ENCODE measurements around the gene HTRA1. TPM values are rescaled to one million over a fixed set of nuclear protein-coding genes. Genes with fewer than 3 reads are reported as not detected.

HTRA1 gene
- total RNA-seq, 2 experiments from 2014 or later: not detected

DNA sequence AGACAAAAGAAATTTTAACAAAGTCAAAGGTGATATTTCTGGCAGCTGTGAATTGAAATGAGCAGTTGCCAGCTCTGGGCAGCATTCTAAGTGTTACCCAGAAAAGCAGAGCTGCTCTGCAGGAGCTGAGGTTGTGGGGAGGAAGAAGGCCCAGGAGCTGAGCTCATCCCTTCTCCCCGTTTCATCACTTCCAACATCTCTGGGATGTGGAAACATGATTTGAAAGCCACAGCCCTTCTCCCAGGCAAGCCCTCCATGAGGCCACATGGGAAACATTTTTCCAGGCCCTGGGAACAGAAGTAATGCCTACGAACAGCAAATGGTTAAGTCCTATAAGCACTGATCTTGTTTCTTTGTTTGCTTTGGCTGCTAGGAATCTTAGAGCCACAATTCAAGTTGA lies 88.3 kb downstream of the HTRA1 start:
- no peak for ATAC-seq

DNA sequence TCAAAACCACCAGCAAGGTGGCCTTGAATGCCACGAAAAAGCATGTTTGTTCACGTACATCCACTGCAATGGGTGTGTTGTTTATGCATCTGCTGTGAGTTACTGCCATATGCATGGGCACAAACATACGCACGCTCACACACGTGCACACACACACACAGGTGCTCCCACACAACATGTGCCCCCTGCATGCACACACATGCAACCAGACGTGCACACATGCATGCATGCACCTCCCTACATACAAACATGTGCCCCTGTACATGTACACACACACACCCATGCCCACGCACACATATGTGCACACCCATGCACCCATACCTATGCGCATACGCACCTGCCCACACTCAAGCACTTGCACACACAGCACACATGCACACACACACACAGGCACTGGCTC lies 89.1 kb downstream of the HTRA1 start:
- no peaks in the 10 kb centered on the region for H3K9me3 Mint-ChIP-seq (ENCODE audit: low read depth)
- ChIA-PET POLR2A (no interaction called here), CTCF (interaction anchor here (0.6 to 1.2 kb wide), 3 partner anchors 14 to 597 kb away, joined by 3 to 9 read pairs (median 4); no protein-coding TSS in a partner anchor)
- DNase-seq (no peak), ATAC-seq (no peak)
- intact Hi-C loops (cut with DNase I, micrococcal nuclease): no loop called here
- H3K36me3 Mint-ChIP-seq (ENCODE audit: low read depth): no peaks in the 10 kb centered on the region
- no peaks in the 10 kb centered on the region for H3K27me3 Mint-ChIP-seq
- H3K27ac Mint-ChIP-seq: no peak overlapping the region
- H3K4me3 Mint-ChIP-seq: no peak overlapping the region
- H3K4me1 Mint-ChIP-seq: peaks cover 18% of the 10 kb centered on the region

More for the DNA sequence above, 88.3 kb downstream of the HTRA1 start:
- H3K4me1 Mint-ChIP-seq: peaks cover 18% of the 10 kb centered on the region
- ChIA-PET POLR2A (no interaction called here), CTCF (interaction anchor here (1.4 kb wide), 1 partner anchor 115 kb away, joined by 3 read pairs; no protein-coding TSS in a partner anchor)
- H3K27me3 Mint-ChIP-seq: no peaks in the 10 kb centered on the region
- no peaks in the 10 kb centered on the region for H3K36me3 Mint-ChIP-seq (ENCODE audit: low read depth)
- intact Hi-C loops (cut with DNase I, micrococcal nuclease): no loop called here
- H3K9me3 Mint-ChIP-seq (ENCODE audit: low read depth): no peaks in the 10 kb centered on the region
- no peak overlapping the region for H3K4me3 Mint-ChIP-seq
- no peak overlapping the region for H3K27ac Mint-ChIP-seq
- DNase-seq: no peak

DNA sequence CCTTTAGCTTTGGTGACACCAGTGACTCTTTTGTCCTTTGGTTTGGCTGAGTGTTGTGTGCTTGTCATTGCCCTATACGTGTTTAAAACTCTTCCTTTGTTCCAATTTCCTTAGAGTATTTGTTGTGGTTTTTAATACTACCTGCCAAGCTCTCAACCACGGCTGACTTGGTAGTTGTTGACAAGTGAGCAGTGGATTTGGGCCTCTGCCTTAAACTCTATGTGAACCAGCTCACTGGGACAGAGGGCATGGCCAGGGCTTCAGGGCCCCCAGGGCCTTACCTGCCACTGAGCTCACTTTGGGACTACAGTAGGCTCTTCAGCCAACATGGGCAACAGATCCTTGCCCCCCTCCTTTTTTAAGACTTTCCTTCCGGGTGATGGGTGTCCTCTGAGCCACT lies 89.6 kb downstream of the HTRA1 start:
- Mint-ChIP-seq H3K27ac (no peak overlapping the region), H3K36me3 (ENCODE audit: low read depth) (no peaks in the 10 kb centered on the region), H3K4me3 (no peak overlapping the region), H3K9me3 (ENCODE audit: low read depth) (no peaks in the 10 kb centered on the region), H3K4me1 (peaks cover 18% of the 10 kb centered on the region), H3K27me3 (no peaks in the 10 kb centered on the region)
- ATAC-seq (peak; percentile 12), DNase-seq (no peak)
- intact Hi-C loops (cut with DNase I, micrococcal nuclease): no loop called here
- ChIA-PET CTCF (interaction anchor here (1.0 to 1.2 kb wide), 2 partner anchors 14 to 208 kb away, joined by 4 to 9 read pairs; no protein-coding TSS in a partner anchor), POLR2A (no interaction called here)

DNA sequence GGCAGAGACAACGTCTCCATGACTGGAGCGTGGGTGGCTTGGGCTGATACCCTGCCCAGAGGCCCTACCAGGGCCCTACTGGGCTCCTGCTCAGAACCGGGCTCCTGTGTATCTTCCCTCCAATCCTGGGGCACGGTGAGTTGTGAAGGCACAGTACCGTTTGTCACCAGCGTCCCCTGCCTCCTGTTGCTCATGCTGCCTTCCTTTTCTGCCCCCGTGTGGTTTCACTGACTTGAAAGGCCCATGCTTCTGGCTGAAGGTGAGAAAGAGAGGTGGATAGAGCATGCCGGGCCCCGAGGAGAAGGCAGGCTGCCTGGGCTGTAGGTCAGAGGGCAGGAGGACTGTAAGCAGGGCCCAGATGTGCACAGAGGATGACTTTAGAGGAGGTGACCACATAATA lies 90.1 kb downstream of the HTRA1 start:
- no peaks in the 10 kb centered on the region for H3K9me3 Mint-ChIP-seq (ENCODE audit: low read depth)
- ChIA-PET CTCF (interaction anchor here (0.6 to 1.2 kb wide), 2 partner anchors 13 to 116 kb away, joined by 3 to 9 read pairs; no protein-coding TSS in a partner anchor), POLR2A (no interaction called here)
- peaks cover 18% of the 10 kb centered on the region for H3K4me1 Mint-ChIP-seq
- intact Hi-C loops (cut with DNase I, micrococcal nuclease): no loop called here
- no peak overlapping the region for H3K27ac Mint-ChIP-seq
- ATAC-seq (peak; percentile 95), DNase-seq (peak; percentile 73)
- H3K36me3 Mint-ChIP-seq (ENCODE audit: low read depth): no peaks in the 10 kb centered on the region
- H3K27me3 Mint-ChIP-seq: no peaks in the 10 kb centered on the region
- H3K4me3 Mint-ChIP-seq: no peak overlapping the region

DNA sequence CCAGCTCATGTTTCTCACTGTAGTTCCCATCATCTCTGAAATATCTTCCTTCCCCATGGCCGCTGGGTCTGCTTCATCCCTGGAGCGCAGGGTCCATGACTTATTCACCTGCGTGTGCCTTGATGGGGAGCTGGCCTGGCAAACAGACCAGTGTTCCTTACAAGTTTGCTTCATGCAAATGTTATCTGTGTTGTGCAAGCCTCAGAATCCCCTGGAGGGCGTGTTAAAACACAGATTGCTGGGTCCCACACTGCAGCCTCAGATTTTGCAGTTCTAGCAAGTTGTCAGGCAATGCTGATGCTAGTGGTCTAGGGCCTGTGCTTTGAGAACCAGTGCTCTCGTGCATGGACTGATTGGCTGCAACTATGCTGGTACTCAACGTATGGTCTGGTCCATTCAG lies 92.0 kb downstream of the HTRA1 start:
- no peak for ATAC-seq
- H3K36me3 Mint-ChIP-seq (ENCODE audit: low read depth): no peaks in the 10 kb centered on the region
- POLR2A ChIA-PET: no interaction called here
- no peaks in the 10 kb centered on the region for H3K9me3 Mint-ChIP-seq (ENCODE audit: low read depth)
- intact Hi-C loops (cut with DNase I, micrococcal nuclease): no loop called here
- no peak for DNase-seq
- CTCF ChIA-PET: no interaction called here
- H3K4me1 Mint-ChIP-seq: peaks cover 19% of the 10 kb centered on the region
- no peak overlapping the region for H3K27ac Mint-ChIP-seq
- H3K4me3 Mint-ChIP-seq: no peak overlapping the region
- H3K27me3 Mint-ChIP-seq: no peaks in the 10 kb centered on the region

DNA sequence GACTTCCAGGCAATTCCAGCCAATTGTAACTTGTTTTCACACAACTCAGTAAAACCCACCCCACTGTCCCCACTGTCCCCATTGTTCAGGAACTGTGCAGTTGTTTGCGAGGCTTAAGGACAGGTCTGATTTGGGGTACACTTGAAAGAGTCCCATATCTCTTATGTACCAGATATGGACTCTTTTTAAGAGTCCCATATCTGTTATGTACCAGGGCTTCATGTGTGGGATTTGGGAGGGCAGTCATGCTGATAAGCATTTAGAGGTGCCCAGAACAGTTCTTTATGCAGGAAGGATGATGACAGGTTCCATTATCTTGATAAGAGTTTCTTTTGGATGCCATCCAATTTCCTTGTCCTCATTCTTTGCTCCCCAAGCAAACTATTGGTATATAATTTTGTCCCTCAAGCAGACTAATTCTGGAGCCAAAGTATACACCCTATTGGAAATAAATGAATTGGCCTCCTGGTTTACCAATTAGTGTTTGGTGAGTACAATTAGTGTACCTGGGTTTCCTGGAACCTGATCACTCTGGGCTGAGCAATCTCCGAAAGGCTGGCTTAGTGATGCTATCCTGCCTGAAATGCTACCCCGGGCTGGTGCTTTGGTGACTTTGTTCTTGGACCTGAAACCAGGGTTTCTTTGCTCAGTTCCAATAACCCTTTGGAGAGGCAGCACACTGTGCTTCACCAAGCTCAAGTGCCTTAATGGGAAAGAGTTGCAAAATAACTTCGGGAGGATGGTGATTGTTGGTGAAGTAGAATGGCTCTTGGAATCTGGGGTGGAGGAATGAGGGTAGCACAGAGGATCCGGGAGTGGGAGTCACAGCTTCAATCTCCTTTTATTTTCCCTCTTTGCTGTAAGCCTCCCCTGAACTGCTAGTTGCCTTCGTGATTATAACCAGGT lies 93.0 kb downstream of the HTRA1 start:
- intact Hi-C loops (cut with DNase I, micrococcal nuclease): no loop called here
- DNase-seq: no peak
- ChIA-PET CTCF (interaction anchor here (2.9 kb wide), 1 partner anchor 11 kb away, joined by 11 read pairs; no protein-coding TSS in a partner anchor), POLR2A (no interaction called here)
- Mint-ChIP-seq H3K9me3 (ENCODE audit: low read depth) (no peaks in the 10 kb centered on the region), H3K4me1 (peaks cover 30% of the 10 kb centered on the region), H3K27ac (no peak overlapping the region), H3K27me3 (no peaks in the 10 kb centered on the region), H3K36me3 (ENCODE audit: low read depth) (no peaks in the 10 kb centered on the region), H3K4me3 (no peak overlapping the region)
- no peak for ATAC-seq

DNA sequence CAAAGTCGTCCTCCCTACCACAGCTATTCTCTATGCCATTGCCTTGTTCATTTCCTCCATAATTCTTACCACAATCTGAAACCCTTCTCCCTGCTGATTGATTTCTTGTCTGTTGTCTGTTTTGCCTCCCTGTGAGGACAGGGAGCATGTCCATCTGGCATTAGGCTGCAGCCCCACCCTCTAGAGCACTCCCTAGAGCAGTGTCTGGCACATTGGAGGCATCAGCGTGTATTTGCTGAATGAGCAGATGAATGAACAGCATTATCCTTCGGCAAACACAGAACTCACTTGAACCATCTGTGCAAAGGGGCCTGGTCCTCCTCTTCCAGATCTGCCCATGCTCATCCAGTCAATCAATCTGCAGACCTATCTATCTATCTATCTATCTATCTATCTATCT lies 94.1 kb downstream of the HTRA1 start:
- no peak overlapping the region for H3K4me3 Mint-ChIP-seq
- intact Hi-C loops (cut with DNase I, micrococcal nuclease): no loop called here
- no peaks in the 10 kb centered on the region for H3K36me3 Mint-ChIP-seq (ENCODE audit: low read depth)
- ATAC-seq: no peak
- CTCF ChIA-PET: interaction anchor here (2.9 kb wide), 1 partner anchor 10 kb away, joined by 11 read pairs; no protein-coding TSS in a partner anchor
- H3K27ac Mint-ChIP-seq: no peak overlapping the region
- no peaks in the 10 kb centered on the region for H3K27me3 Mint-ChIP-seq
- no peak for DNase-seq
- H3K4me1 Mint-ChIP-seq: peaks cover 35% of the 10 kb centered on the region
- POLR2A ChIA-PET: no interaction called here
- H3K9me3 Mint-ChIP-seq (ENCODE audit: low read depth): no peaks in the 10 kb centered on the region

DNA sequence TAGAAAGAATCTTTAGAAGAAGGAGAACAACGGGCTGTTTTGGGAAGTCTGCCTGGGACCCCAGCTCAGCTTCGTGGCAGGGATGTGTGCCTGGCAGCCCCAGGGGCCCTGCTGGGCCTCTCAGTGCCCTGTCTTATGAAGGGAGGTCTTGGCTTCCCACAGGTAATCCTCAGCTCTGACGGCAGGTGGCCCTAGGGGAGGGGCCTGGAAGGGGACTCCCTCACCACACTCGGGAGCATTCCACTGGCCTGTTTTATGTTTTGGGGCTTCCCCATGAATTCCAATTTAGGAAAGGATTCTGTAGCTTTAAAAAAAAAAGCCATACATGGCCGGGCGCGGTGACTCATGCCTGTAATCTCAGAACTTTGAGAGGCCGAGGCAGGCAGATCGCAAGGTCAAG lies 96.2 kb downstream of the HTRA1 start:
- no peaks in the 10 kb centered on the region for H3K9me3 Mint-ChIP-seq (ENCODE audit: low read depth)
- no peaks in the 10 kb centered on the region for H3K36me3 Mint-ChIP-seq (ENCODE audit: low read depth)
- H3K4me3 Mint-ChIP-seq: no peak overlapping the region
- peaks cover 29% of the 10 kb centered on the region for H3K4me1 Mint-ChIP-seq
- ChIA-PET POLR2A (interaction anchor here (0.6 kb wide), 1 partner anchor 9 kb away, joined by 6 read pairs; no protein-coding TSS in a partner anchor), CTCF (interaction anchor here (2.9 kb wide), 1 partner anchor 8 kb away, joined by 11 read pairs; no protein-coding TSS in a partner anchor)
- intact Hi-C loops (cut with DNase I, micrococcal nuclease): no loop called here
- H3K27ac Mint-ChIP-seq: no peak overlapping the region
- no peak for DNase-seq
- ATAC-seq: no peak
- no peaks in the 10 kb centered on the region for H3K27me3 Mint-ChIP-seq

DNA sequence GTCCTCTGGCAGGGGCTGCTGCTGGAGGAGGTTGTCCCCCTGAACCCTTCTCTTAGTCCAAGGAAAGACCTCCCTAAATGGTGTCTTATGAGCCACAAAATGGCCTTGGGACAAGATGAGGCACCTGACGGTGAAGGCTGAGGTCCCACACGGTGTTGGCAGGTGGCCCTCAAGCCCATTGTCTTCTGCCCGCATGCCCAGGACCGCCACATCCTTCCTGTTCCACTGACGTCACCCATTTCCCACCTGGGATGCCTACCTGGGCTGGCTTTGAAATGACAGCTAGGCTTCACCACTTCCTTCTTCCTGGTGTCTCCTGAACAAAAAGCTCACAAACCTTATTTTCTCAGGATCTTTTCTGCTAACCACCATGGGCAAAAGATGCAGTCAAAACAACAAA lies 97.1 kb downstream of the HTRA1 start:
- no peak for DNase-seq
- Mint-ChIP-seq H3K27ac (no peak overlapping the region), H3K4me1 (peaks cover 29% of the 10 kb centered on the region), H3K9me3 (ENCODE audit: low read depth) (no peaks in the 10 kb centered on the region), H3K36me3 (ENCODE audit: low read depth) (no peaks in the 10 kb centered on the region), H3K27me3 (no peaks in the 10 kb centered on the region), H3K4me3 (no peak overlapping the region)
- CTCF ChIA-PET: no interaction called here
- intact Hi-C loops (cut with DNase I, micrococcal nuclease): no loop called here
- no peak for ATAC-seq
- POLR2A ChIA-PET: interaction anchor here (0.6 kb wide), 1 partner anchor 81 kb away, joined by 5 read pairs; no protein-coding TSS in a partner anchor

DNA sequence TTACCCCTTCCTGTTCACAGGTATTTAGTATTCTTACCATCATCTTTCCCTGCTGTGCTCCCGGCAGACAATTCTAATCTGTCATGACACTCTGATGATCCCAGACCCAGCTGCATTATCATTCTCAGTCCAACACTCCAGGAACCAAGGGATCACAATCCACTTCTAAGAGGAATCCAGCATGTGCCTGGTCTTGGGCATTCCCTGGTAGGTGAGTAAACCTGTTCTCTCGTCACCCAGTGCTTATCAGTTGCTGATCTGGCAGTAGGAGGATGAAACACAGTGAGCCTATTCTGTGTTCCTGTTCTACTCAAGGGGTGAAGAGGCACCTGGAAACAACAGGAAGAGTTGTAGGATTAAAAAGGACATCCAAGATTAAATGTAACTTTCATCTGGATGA lies 97.9 kb downstream of the HTRA1 start:
- POLR2A ChIA-PET: interaction anchor here (0.6 kb wide), 1 partner anchor 82 kb away, joined by 5 read pairs; no protein-coding TSS in a partner anchor
- H3K4me3 Mint-ChIP-seq: no peak overlapping the region

DNA sequence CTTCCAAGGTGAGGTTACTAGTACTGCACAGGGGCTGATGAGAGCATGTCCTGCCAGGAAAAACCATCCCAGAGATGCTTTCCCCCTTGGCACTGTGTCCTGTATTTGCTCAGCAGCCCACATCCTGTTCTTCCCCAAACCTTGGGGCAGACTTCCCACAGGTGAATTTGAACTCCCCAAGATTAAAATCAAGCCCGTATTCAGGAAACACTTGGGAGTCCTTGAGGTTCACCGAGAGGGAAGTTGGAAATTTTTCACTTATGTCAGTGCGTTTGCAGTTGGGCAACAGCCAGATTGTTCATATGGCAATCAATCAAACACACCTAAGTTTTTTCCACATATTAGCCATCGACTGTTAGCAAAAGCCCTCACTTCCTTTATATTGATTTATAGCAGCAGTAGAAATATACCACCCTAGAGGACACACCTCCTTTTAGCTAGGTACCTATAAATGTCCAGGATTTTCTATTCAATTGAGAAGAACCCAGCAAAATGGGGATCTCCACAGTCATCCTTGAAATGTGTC lies 99.0 kb downstream of the HTRA1 start, which contains the start of gene DMBT1:
Gene DMBT1 (plus strand): TSS at position 476 of the 526 bp plus-strand sequence. CDS start 17 bp downstream, at position 493.
- H3K4me1 Mint-ChIP-seq: peaks cover 29% of the 10 kb centered on the region
- H3K4me3 Mint-ChIP-seq: no peak within 1 kb of the TSS
- ATAC-seq (no peak), DNase-seq (no peak)
- intact Hi-C loops (cut with DNase I, micrococcal nuclease): loop anchor here in 1 of 2 experiments (10.0 kb wide), 1 partner anchor 416 kb away; no protein-coding TSS in a partner anchor
- H3K9me3 Mint-ChIP-seq (ENCODE audit: low read depth): no peaks in the 10 kb centered on the region
- POLR2A ChIA-PET: interaction anchor here (0.5 to 0.6 kb wide), 2 partner anchors 736 to 1144 kb away, joined by 3 to 4 read pairs; no protein-coding TSS in a partner anchor
- peaks cover 3% of the 10 kb centered on the region for H3K27me3 Mint-ChIP-seq
- CTCF ChIA-PET: no interaction called here
- H3K27ac Mint-ChIP-seq: no peak within 1 kb of the TSS
- no peaks in the 10 kb centered on the region for H3K36me3 Mint-ChIP-seq (ENCODE audit: low read depth)

More for the DNA sequence above, 97.9 kb downstream of the HTRA1 start:
- no peak for DNase-seq
- Mint-ChIP-seq H3K36me3 (ENCODE audit: low read depth) (no peaks in the 10 kb centered on the region), H3K4me1 (peaks cover 29% of the 10 kb centered on the region), H3K27me3 (peaks cover 3% of the 10 kb centered on the region), H3K27ac (no peak overlapping the region), H3K9me3 (ENCODE audit: low read depth) (no peaks in the 10 kb centered on the region)
- peak; percentile 44 for ATAC-seq
- CTCF ChIA-PET: no interaction called here
- intact Hi-C loops (cut with DNase I, micrococcal nuclease): no loop called here
